Measurements from ENCODE around the gene LPO. TPM values are rescaled to one million over a fixed set of nuclear protein-coding genes. Genes with fewer than 3 reads are reported as not detected.

LPO gene
- total and polyA plus RNA-seq, 10 of the 15 experiments (the other 5 are each of a cell fraction or from before 2014, with no cell fraction given), result 0.03 to 0.11 (median 0.06) TPM; not detected in 7

GRCh38 chr17:58245428-58246103 lies 7.2 kb downstream of the LPO start:
- no peak for DNase-seq (ENCODE audit: low read depth, low spot score)
- ChIA-PET SMC1A (ENCODE audit: uncharacterized antibody, unreplicated experiment) (interaction anchor here (1.1 to 1.6 kb wide), 3 partner anchors 15 to 46 kb away, joined by 3 to 4 read pairs (median 3); no protein-coding TSS in a partner anchor), CTCF (no interaction called here), RAD21 (ENCODE audit: unreplicated experiment) (interaction anchor here (0.5 to 1.1 kb wide), 2 partner anchors 19 to 190 kb away, joined by 3 to 5 read pairs; no protein-coding TSS in a partner anchor), POLR2A (no interaction called here)
- WGBS (ENCODE audit: insufficient coverage, insufficient replicate concordance, low lambda C conversion rate, missing lambda C conversion rate), result 68% methylated on average over 10 of the region's 10 CpGs
- ATAC-seq, result no peak
- no peak for FAIRE-seq
- intact Hi-C loops (cut with micrococcal nuclease; ENCODE audit: unreplicated experiment) (no loop called here), in situ Hi-C loops (cut with MboI) (no loop called here)
- Histone ChIP-seq H3K4me2 (ENCODE audit: control insufficient read depth, insufficient read depth) (no peak overlapping the region), H3K79me2 (ENCODE audit: control insufficient read depth, insufficient read depth, low read length) (no peaks in the 10 kb centered on the region), H3K27me3 (replicated peaks in 1 of 2; ENCODE audit: control insufficient read depth in 2 of 2, insufficient read depth in 2 of 2, low read length in 1 of 2) (peaks cover 0 to under 1% of the 10 kb centered on the region in 2 experiments; a peak in 1 of 4 replicates), H3K4me1 (ENCODE audit: control insufficient read depth, insufficient read depth, low read length) (peaks cover 6% of the 10 kb centered on the region), H3K36me3 (ENCODE audit: control insufficient read depth in 2 of 2, insufficient read depth in 2 of 2, low read length in 1 of 2) (no peaks in the 10 kb centered on the region), H3K9me3 (replicated peaks; ENCODE audit: control insufficient read depth, insufficient read depth, low read length) (no peaks in the 10 kb centered on the region), H3K4me3 (no peak overlapping the region), H4K20me1 (ENCODE audit: control insufficient read depth, insufficient read depth) (no peaks in the 10 kb centered on the region), H3K27ac (ENCODE audit: control insufficient read depth, insufficient read depth) (no peak overlapping the region), H2AFZ (ENCODE audit: control insufficient read depth, low read depth, low read length) (no peak overlapping the region), H3K9ac (ENCODE audit: control insufficient read depth, insufficient read depth, low read length) (no peak overlapping the region)
- no TSS peak for BruUV-seq (replicated peaks)
- TF ChIP-seq RELA (IDR thresholded peaks at IDR 0.05; ENCODE audit: borderline replicate concordance, partially characterized antibody) (no peak), SUPT20H (IDR thresholded peaks at IDR 0.05; ENCODE audit: borderline replicate concordance, control insufficient read depth, low read depth, low read length) (no peak), ZNF592 (IDR thresholded peaks at IDR 0.05) (no peak)

All from GM12878 (cell line).